HepG2 (cell line): ENCODE results near the gene CUEDC2. TPM values are rescaled to one million over a fixed set of nuclear protein-coding genes. Genes with fewer than 3 reads are reported as not detected.

Experiments
- ATAC-seq: fragments of 200-7000 bp; cut with Tn5 transposase; 3 replicates; pipeline ENCODE4 v1.9.1; 2020; ENCODE audit warnings: mild to moderate bottlenecking, moderate library complexity
- BruUV-seq: library from RNA; stranded (reverse); fragments of 400-500 nt; replicated peaks from 2 replicates; lab custom pipeline; 2021; lab: Mats Ljungman, UMichigan
- CTCF ChIA-PET: fragments of 300-600 bp; formaldehyde crosslinking; extraction: SDS; loops from one replicate; lab custom pipeline; 2021; ENCODE audit warnings: low total read pairs, inconsistent platforms, low intra/inter-chr PET ratio; lab: Yijun Ruan, JAX
- POLR2A ChIA-PET: fragments of 350-600 bp; sonication (Branson Sonifier 250); formaldehyde crosslinking; loops from one replicate; lab custom pipeline; 2020; ENCODE audit warnings: antibody characterized with exemption, inconsistent platforms; lab: Yijun Ruan, JAX
- DNase-seq: peaks from one replicate; pipeline ENCODE4 v3.0.0-alpha.2; 2015; ENCODE audit warnings: low spot score
- FAIRE-seq: peaks from 3 replicates; lab custom pipeline; 2011; peaks lifted over from hg19 to GRCh38; lab: Jason Lieb, UNC
- H2AFZ ChIP-seq: one replicate; pipeline ENCODE4 v1.6.1; 2011; ENCODE audit warnings: low read length, inconsistent platforms
- H3K27ac ChIP-seq: fragments of 300-600 bp; 3 replicates; pipeline ENCODE4 v1.8.0; 2011; ENCODE audit warnings: mixed run types, mild to moderate bottlenecking, mixed read lengths, low read length, inconsistent platforms; ENCODE audit not compliant: insufficient read depth; ENCODE audit errors: extremely low read length
- H3K27me3 ChIP-seq, 2 experiments: fragments of 200-600 bp in 1 of 2; 2 replicates in 1 of 2; 3 replicates in 1 of 2; pipeline versions ENCODE4 v1.6.0 to v1.8.0; 2011; ENCODE audit warnings: low read length in 2 of 2, mild to moderate bottlenecking in 2 of 2, moderate library complexity in 2 of 2, inconsistent platforms in 1 of 2; ENCODE audit not compliant: insufficient read depth in 2 of 2, control insufficient read depth in 1 of 2
- H3K36me3 ChIP-seq, 2 experiments: fragments of 200-600 bp in 1 of 2; replicated peaks in 1 of 2; 2 replicates in 1 of 2; 3 replicates in 1 of 2; pipeline versions ENCODE4 v1.5.1 to v1.8.0; 2011; ENCODE audit warnings: low read length in 2 of 2, inconsistent platforms in 1 of 2; ENCODE audit not compliant: insufficient read depth in 2 of 2, control insufficient read depth in 1 of 2
- H3K4me1 ChIP-seq: 2 replicates; pipeline ENCODE4 v1.5.1; 2012; ENCODE audit warnings: low read length, inconsistent platforms; ENCODE audit not compliant: insufficient read depth
- H3K4me2 ChIP-seq: 2 replicates; pipeline ENCODE4 v1.6.0; 2011; ENCODE audit warnings: low read depth, low read length, inconsistent platforms
- H3K4me3 ChIP-seq, 3 experiments: fragments of 200-600 bp in 1 of 3; sonication (generic), shearing (Covaris generic) in 1 of 3; replicated peaks in 1 of 3; 2 replicates each; pipeline ENCODE4 v1.5.1; 2011 to 2016; ENCODE audit warnings: low read length in 3 of 3, inconsistent platforms in 2 of 3, low read depth in 2 of 3, mild to moderate bottlenecking in 2 of 3, control low read depth in 1 of 3, mixed read lengths in 1 of 3; ENCODE audit not compliant: insufficient read depth in 1 of 3
- H3K79me2 ChIP-seq: one replicate; pipeline ENCODE4 v1.6.1; 2011; ENCODE audit warnings: low read length, inconsistent platforms; ENCODE audit not compliant: insufficient read depth
- H3K9ac ChIP-seq: 2 replicates; pipeline ENCODE4 v1.6.0; 2011; ENCODE audit warnings: mild to moderate bottlenecking, low read depth, low read length, inconsistent platforms; ENCODE audit not compliant: insufficient read depth
- H3K9me3 ChIP-seq: 2 replicates; pipeline ENCODE4 v1.5.1; 2012; ENCODE audit warnings: mild to moderate bottlenecking, low read length
- H4K20me1 ChIP-seq: 2 replicates; pipeline ENCODE4 v1.6.0; 2011; ENCODE audit warnings: inconsistent platforms, mild to moderate bottlenecking, low read length, moderate library complexity; ENCODE audit not compliant: insufficient read depth
- ARNT2 ChIP-seq: sonication (generic); formaldehyde crosslinking; IDR thresholded peaks from 2 replicates; pipeline ENCODE4 v1.8.0; 2022; ENCODE audit warnings: mild to moderate bottlenecking, low read depth, missing genetic modification reagents, moderate library complexity
- CREM ChIP-seq, 2 experiments: sonication (generic) in 1 of 2; formaldehyde crosslinking in 1 of 2; IDR thresholded peaks; 2 replicates each; pipeline versions ENCODE4 v1.4.0 to v1.6.1; 2016 to 2020; ENCODE audit warnings: antibody characterized with exemption in 1 of 2, mild to moderate bottlenecking in 1 of 2, missing genetic modification reagents in 1 of 2
- HOMEZ ChIP-seq: IDR thresholded peaks from 2 replicates; pipeline ENCODE4 v1.6.1; 2016; ENCODE audit warnings: low read depth
- KDM1A ChIP-seq: IDR thresholded peaks from 2 replicates; pipeline ENCODE4 v1.6.1; 2016; ENCODE audit warnings: missing compliant biosample characterization
- NFKB2 ChIP-seq: sonication (generic); formaldehyde crosslinking; IDR thresholded peaks from 2 replicates; pipeline ENCODE4 v1.4.0; 2020; ENCODE audit warnings: missing genetic modification reagents, borderline replicate concordance
- NFYC ChIP-seq: IDR thresholded peaks from 2 replicates; pipeline ENCODE4 v1.6.1; 2016; ENCODE audit warnings: missing genetic modification reagents, missing compliant biosample characterization
- NR2F1 ChIP-seq, 2 experiments: fragments of 450-650 bp in 1 of 2; formaldehyde crosslinking in 1 of 2; IDR thresholded peaks; 2 replicates each; pipeline versions ENCODE4 v1.5.0 to v1.6.1; 2016 to 2020; ENCODE audit warnings: mild to moderate bottlenecking in 1 of 2, missing compliant biosample characterization in 1 of 2, missing genetic modification reagents in 1 of 2, moderate library complexity in 1 of 2
- PAWR ChIP-seq: sonication (generic); formaldehyde crosslinking; IDR thresholded peaks from 2 replicates; pipeline ENCODE4 v1.4.0; 2020; ENCODE audit warnings: missing genetic modification reagents, mild to moderate bottlenecking, borderline replicate concordance
- POGZ ChIP-seq: sonication (generic); formaldehyde crosslinking; IDR thresholded peaks from 2 replicates; pipeline ENCODE4 v1.4.0; 2020; ENCODE audit warnings: mild to moderate bottlenecking, missing genetic modification reagents
- SALL2 ChIP-seq: sonication (generic); formaldehyde crosslinking; IDR thresholded peaks from 2 replicates; pipeline ENCODE4 v1.8.1; 2023; ENCODE audit warnings: mild to moderate bottlenecking, missing genetic modification reagents, inconsistent platforms
- SATB2 ChIP-seq: sonication (generic); formaldehyde crosslinking; IDR thresholded peaks from 2 replicates; pipeline ENCODE4 v1.5.0; 2020; ENCODE audit warnings: missing genetic modification reagents
- TAF15 ChIP-seq: fragments of 200-400 bp; formaldehyde crosslinking; IDR thresholded peaks from one replicate; pipeline ENCODE4 v1.6.1; 2018; ENCODE audit warnings: mild to moderate bottlenecking, low read depth, low read length; ENCODE audit not compliant: poor library complexity, severe bottlenecking
- THAP11 ChIP-seq: IDR thresholded peaks from 2 replicates; pipeline ENCODE4 v1.6.1; 2016; ENCODE audit warnings: missing biosample characterization, missing genetic modification reagents
- ZBTB14 ChIP-seq: sonication (generic); formaldehyde crosslinking; IDR thresholded peaks from 2 replicates; pipeline ENCODE4 v1.4.0; 2020; ENCODE audit warnings: missing genetic modification reagents
- ZMYM2 ChIP-seq: sonication (generic); formaldehyde crosslinking; IDR thresholded peaks from 2 replicates; pipeline ENCODE4 v1.8.0; 2022; ENCODE audit warnings: mild to moderate bottlenecking, missing genetic modification reagents
- ZNF124 ChIP-seq: sonication (generic); formaldehyde crosslinking; IDR thresholded peaks from 2 replicates; pipeline ENCODE4 v1.4.0; 2020; ENCODE audit warnings: missing genetic modification reagents
- ZNF484 ChIP-seq: sonication (generic); formaldehyde crosslinking; IDR thresholded peaks from 2 replicates; pipeline ENCODE4 v1.5.1; 2020; ENCODE audit warnings: mild to moderate bottlenecking, low read depth, missing genetic modification reagents, borderline replicate concordance
- ZNF670 ChIP-seq: sonication (generic); formaldehyde crosslinking; IDR thresholded peaks from 2 replicates; pipeline ENCODE4 v1.8.0; 2022; ENCODE audit warnings: mild to moderate bottlenecking, missing genetic modification reagents, borderline replicate concordance
- ZNF766 ChIP-seq: sonication (generic); formaldehyde crosslinking; IDR thresholded peaks from 2 replicates; pipeline ENCODE4 v1.5.0; 2020; ENCODE audit warnings: missing genetic modification reagents, borderline replicate concordance
- ZNF83 ChIP-seq: sonication (generic); formaldehyde crosslinking; IDR thresholded peaks from 2 replicates; pipeline ENCODE4 v1.4.0; 2020; ENCODE audit warnings: missing genetic modification reagents, mild to moderate bottlenecking, borderline replicate concordance
- ZSCAN21 ChIP-seq: sonication (generic); formaldehyde crosslinking; IDR thresholded peaks from 2 replicates; pipeline ENCODE4 v1.8.0; 2022; ENCODE audit warnings: mild to moderate bottlenecking, missing genetic modification reagents, moderate library complexity, borderline replicate concordance
- WGBS: methylation state at CpG from one replicate; pipeline ENCODE4 v1.1.6; 2017; ENCODE audit warnings: low lambda C conversion rate; 5-methylcytosine and 5-hydroxymethylcytosine counted together
- in situ Hi-C: cut with HindIII; loops from 2 replicates; pipeline ENCODE4 v1.10.0; 2017; ENCODE audit warnings: low pct_unique_long_range_greater_than_20kb; ENCODE audit not compliant: extremely low pct_ligation_motif_present
- intact Hi-C: fragments of 100-400 bp; cut with micrococcal nuclease; formaldehyde crosslinking; loops from one replicate; pipeline ENCODE4 v1.10.0; 2022; ENCODE audit not compliant: unreplicated experiment
- polyA plus RNA-seq, 8 experiments: library from polyadenylated mRNA; depleted of rRNA in 3 of 8; stranded (reverse) in 7 of 8; unstranded in 1 of 8; fragments of >200 nt; fragmentation: Illumina TruSeq in 4 of 8; extraction: Trizol in 4 of 8; gene quantifications; 2 replicates each; pipeline versions ENCODE4 v1.2.1 to v1.2.3, GENCODE V29; 2011 to 2016; ENCODE audit warnings: low read depth in 4 of 8, missing spikeins in 1 of 8, mixed read lengths in 1 of 8; ENCODE audit not compliant: insufficient read depth in 1 of 8
- total RNA-seq, 5 experiments: library from RNA; depleted of rRNA; stranded (reverse); fragments of >200 nt; fragmentation: Illumina TruSeq; extraction: Trizol; gene quantifications; 2 replicates each; pipeline ENCODE4 v1.2.3, GENCODE V29; 2016; ENCODE audit warnings: low read depth in 1 of 5

CUEDC2 gene
- total and polyA plus RNA-seq, 2 of the 13 experiments (the other 11 are each of a cell fraction or from before 2014, with no cell fraction given) = 13.1 to 18.4 TPM

DNA sequence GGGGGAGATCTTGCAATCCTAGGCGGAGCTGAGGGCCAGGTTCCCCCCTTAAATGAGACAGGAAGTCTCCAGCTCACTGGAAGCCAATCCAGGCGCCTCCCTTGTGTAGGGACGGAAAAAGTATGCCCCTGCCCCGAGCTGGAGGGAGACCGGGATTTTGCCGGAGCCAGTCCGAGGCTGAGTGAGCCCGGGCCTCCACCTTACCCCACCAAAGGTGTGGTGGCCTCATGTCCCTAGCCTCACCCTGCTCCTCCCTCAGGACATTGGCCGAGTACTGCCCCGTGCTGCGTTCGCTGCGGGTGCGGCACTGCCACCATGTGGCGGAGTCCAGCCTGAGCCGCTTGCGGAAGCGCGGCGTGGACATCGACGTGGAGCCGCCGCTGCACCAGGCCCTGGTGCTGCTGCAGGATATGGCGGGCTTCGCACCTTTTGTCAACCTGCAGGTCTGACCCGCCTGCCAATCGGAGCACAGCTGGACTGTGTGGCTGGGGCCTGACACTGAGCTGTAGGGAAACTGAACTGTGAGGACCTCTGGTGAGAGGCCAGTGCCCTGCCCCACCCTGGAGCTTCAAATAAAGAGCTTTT, 9.7 kb downstream of the CUEDC2 start:
- DNase-seq (peak; percentile 75), ATAC-seq (peak; percentile 71), FAIRE-seq (peak; percentile 73)
- no peaks in the 10 kb centered on the region for H3K79me2 ChIP-seq
- intact Hi-C loops = loop anchor here (1.0 to 5.0 kb wide), 2 partner anchors 9 to 55 kb away; no protein-coding TSS in a partner anchor
- H3K4me2 ChIP-seq = peak overlapping the region; percentile 98
- H4K20me1 ChIP-seq = no peaks in the 10 kb centered on the region
- in situ Hi-C loops = loop anchor here (5.0 kb wide), 1 partner anchor 40 kb away; no protein-coding TSS in a partner anchor
- peaks cover 30% of the 10 kb centered on the region for H3K4me1 ChIP-seq
- H3K9me3 ChIP-seq = no peaks in the 10 kb centered on the region
- H3K27me3 ChIP-seq = peaks cover 0 to 1% of the 10 kb centered on the region in 2 experiments; a peak in 1 of 5 replicates
- H3K9ac ChIP-seq = peak overlapping the region; percentile 77
- ChIA-PET CTCF (interaction anchor here (0.8 to 1.7 kb wide), 3 partner anchors 29 to 193 kb away, joined by 5 to 8 read pairs (median 5); no protein-coding TSS in a partner anchor), POLR2A (interaction anchor here (1.0 to 5.3 kb wide), 12 partner anchors 8 to 191 kb away, joined by 3 to 135 read pairs (median 5); partner anchors contain the start of genes C10orf95, CUEDC2, GBF1 and NFKB2)
- WGBS = 7% methylated on average over 3 of the region's 28 CpGs
- BruUV-seq = no TSS peak
- peak overlapping the region; percentile 87 for H3K27ac ChIP-seq
- H2AFZ ChIP-seq = no peak overlapping the region
- peaks cover 1 to 14% of the 10 kb centered on the region in 2 experiments; a peak in 3 of 5 replicates for H3K36me3 ChIP-seq
- peak overlapping the region; percentile 79 to 97 (median 84) for H3K4me3 ChIP-seq
- TF ChIP-seq ZNF766 (CRISPR knock-in tag) (peak; percentile 83; the same call in 1 of the 2 replicates), NR2F1 (CRISPR knock-in tag; IDR thresholded peaks at IDR 0.05) (no peak), ZNF83 (CRISPR knock-in tag) (peak; percentile 72; the same call in 1 of the 2 replicates), ZNF484 (CRISPR knock-in tag) (no peak; the same call in 1 of the 2 replicates), SATB2 (0 out of 2 replicates have a peak, but pooled peaks have one; percentile 17), TAF15 (no peak), NFYC (CRISPR knock-in tag) (peak; percentile 61), SALL2 (CRISPR knock-in tag) (peak; percentile 85), ZSCAN21 (CRISPR knock-in tag) (peak; percentile 89), ARNT2 (CRISPR knock-in tag) (peak; percentile 88), KDM1A (0 out of 2 replicates have a peak, but pooled peaks have one; percentile 49), ZMYM2 (CRISPR knock-in tag) (peak; percentile 84), CREM (IDR thresholded peaks at IDR 0.05) (0 out of 2 replicates have a peak, but pooled peaks have one; percentile 7), CREM (CRISPR knock-in tag; IDR thresholded peaks at IDR 0.05) (0 out of 2 replicates have a peak, but pooled peaks have one; percentile 6), HOMEZ (CRISPR knock-in tag) (0 out of 2 replicates have a peak, but pooled peaks have one; percentile 45), ZBTB14 (CRISPR knock-in tag) (peak; percentile 80), ZNF670 (peak; percentile 79; the same call in 1 of the 2 replicates), POGZ (CRISPR knock-in tag) (peak; percentile 62), ZNF124 (CRISPR knock-in tag) (no peak), PAWR (CRISPR knock-in tag) (peak; percentile 76; the same call in 1 of the 2 replicates), NFKB2 (peak; percentile 91), THAP11 (peak; percentile 80)
